Measurements from ENCODE around the gene CERS1. TPM values are rescaled to one million over a fixed set of nuclear protein-coding genes. Genes with fewer than 3 reads are reported as not detected.

CERS1 gene
- total RNA-seq, 4 donors from 2014 or later, result 0.19 to 0.24 TPM; not detected in 2

GRCh38 chr19:18865106-18865972 is 30.6 kb downstream of the CERS1 start:
- ATAC-seq (ENCODE audit: low FRiP score) (no peak), DNase-seq (ENCODE audit: low spot score) (no peak)
- TF ChIP-seq CTCF (IDR thresholded peaks at IDR 0.05), result no peak

- ATAC-seq (ENCODE audit: low FRiP score), result no peak
- no peak for TF ChIP-seq CTCF (IDR thresholded peaks at IDR 0.05)
- no peak for DNase-seq (ENCODE audit: low spot score)
These were observed 32.1 kb downstream of the CERS1 start for GRCh38 chr19:18863843-18864362.

GRCh38 chr19:18862976-18863842 is 32.7 kb downstream of the CERS1 start:
- no peak for DNase-seq (ENCODE audit: low spot score)
- TF ChIP-seq CTCF (IDR thresholded peaks at IDR 0.05), result no peak
- no peak for ATAC-seq (ENCODE audit: low FRiP score)

- no peak for ATAC-seq (ENCODE audit: low FRiP score)
- no peak for TF ChIP-seq CTCF (IDR thresholded peaks at IDR 0.05)
These were observed 34.0 kb downstream of the CERS1 start for GRCh38 chr19:18861917-18862316.

GRCh38 chr19:18861235-18861634 is 34.7 kb downstream of the CERS1 start:
- no peak for TF ChIP-seq CTCF (IDR thresholded peaks at IDR 0.05)
- ATAC-seq (ENCODE audit: low FRiP score) (no peak), DNase-seq (ENCODE audit: low spot score) (no peak)

More at GRCh38 chr19:18861917-18862316, 34.0 kb downstream of the CERS1 start:
- DNase-seq (ENCODE audit: low spot score), result no peak

GRCh38 chr19:18860725-18861124 is 35.2 kb downstream of the CERS1 start:
- no peak for TF ChIP-seq CTCF (IDR thresholded peaks at IDR 0.05)
- DNase-seq (ENCODE audit: low spot score), result no peak
- ATAC-seq (ENCODE audit: low FRiP score), result no peak
